NT2/D1 (cell line): ENCODE results near the gene NAPG.
"Not testable (repeated sequence)": the region's sequence is repeated elsewhere in the genome, so short reads cannot be mapped to it uniquely, and the experiment has no call there.

Source experiments
- DNase-seq: peaks from one replicate; pipeline ENCODE4 v3.0.0-alpha.2; 2011; ENCODE audit warnings: low read depth, low spot score
- H3K27me3 ChIP-seq: 2 replicates; pipeline ENCODE4 v1.6.0; 2011; ENCODE audit warnings: mild to moderate bottlenecking; ENCODE audit not compliant: insufficient read length, insufficient read depth
- H3K36me3 ChIP-seq: 2 replicates; pipeline ENCODE4 v1.6.1; 2011; ENCODE audit warnings: mild to moderate bottlenecking, low read length, mixed read lengths; ENCODE audit not compliant: insufficient read depth, insufficient read length
- H3K4me1 ChIP-seq: 2 replicates; pipeline ENCODE4 v1.5.1; 2011; ENCODE audit not compliant: insufficient read depth, insufficient read length
- H3K4me3 ChIP-seq: 2 replicates; pipeline ENCODE4 v1.5.1; 2011; ENCODE audit warnings: low read depth; ENCODE audit not compliant: insufficient read length
- H3K9ac ChIP-seq: 2 replicates; pipeline ENCODE4 v1.6.0; 2011; ENCODE audit warnings: low read depth; ENCODE audit not compliant: insufficient read length
- H3K9me3 ChIP-seq: 2 replicates; pipeline ENCODE4 v1.5.1; 2011; ENCODE audit warnings: mild to moderate bottlenecking, low read length; ENCODE audit not compliant: insufficient read depth
- SUZ12 ChIP-seq: IDR thresholded peaks from 2 replicates; pipeline ENCODE4 v1.6.1; 2011; ENCODE audit not compliant: insufficient read length, insufficient read depth; ENCODE audit errors: extremely low read depth
- YY1 ChIP-seq: IDR thresholded peaks from 2 replicates; pipeline ENCODE4 v1.6.1; 2011; ENCODE audit not compliant: insufficient read length, insufficient read depth
- ZNF274 ChIP-seq: IDR thresholded peaks from 2 replicates; pipeline ENCODE4 v1.6.1; 2011; ENCODE audit warnings: mild to moderate bottlenecking, low read depth, low read length

The NAPG gene

GRCh38 chr18:10559553-10560451 is 34.0 kb downstream of the NAPG start:
- Histone ChIP-seq H3K9me3 (no peaks in the 10 kb centered on the region), H3K4me1 (peaks cover 3% of the 10 kb centered on the region), H3K9ac (no peak overlapping the region), H3K36me3 (peaks cover 22% of the 10 kb centered on the region), H3K4me3 (no peak overlapping the region), H3K27me3 (no peaks in the 10 kb centered on the region)
- no peak for DNase-seq
- no peak for TF ChIP-seq YY1
- TF ChIP-seq SUZ12, result no peak
- no peak for TF ChIP-seq ZNF274

GRCh38 chr18:10560452-10561045 is 34.7 kb downstream of the NAPG start:
- peaks cover 3% of the 10 kb centered on the region for H3K4me1 ChIP-seq
- DNase-seq, result peak; percentile 59
- H3K4me3 ChIP-seq, result no peak overlapping the region
- TF ChIP-seq YY1 (no peak), ZNF274 (no peak), SUZ12 (no peak)
- H3K9ac ChIP-seq, result no peak overlapping the region
- no peaks in the 10 kb centered on the region for H3K9me3 ChIP-seq
- H3K27me3 ChIP-seq, result no peaks in the 10 kb centered on the region
- H3K36me3 ChIP-seq, result peaks cover 18% of the 10 kb centered on the region

GRCh38 chr18:10562773-10563160 is 36.9 kb downstream of the NAPG start:
- TF ChIP-seq ZNF274, result no peak
- TF ChIP-seq SUZ12, result no peak
- TF ChIP-seq YY1, result no peak
- H3K4me1 ChIP-seq, result peaks cover 3% of the 10 kb centered on the region
- no peaks in the 10 kb centered on the region for H3K9me3 ChIP-seq
- H3K27me3 ChIP-seq, result no peaks in the 10 kb centered on the region
- H3K36me3 ChIP-seq, result no peaks in the 10 kb centered on the region
- DNase-seq, result no peak
- no peak overlapping the region for H3K4me3 ChIP-seq
- no peak overlapping the region for H3K9ac ChIP-seq

- TF ChIP-seq ZNF274, result no peak
- no peak for TF ChIP-seq YY1
- no peak for TF ChIP-seq SUZ12
- Histone ChIP-seq H3K27me3 (no peaks in the 10 kb centered on the region), H3K4me3 (no peak overlapping the region), H3K9ac (no peak overlapping the region), H3K4me1 (peaks cover 3% of the 10 kb centered on the region), H3K36me3 (no peaks in the 10 kb centered on the region), H3K9me3 (no peaks in the 10 kb centered on the region)
- DNase-seq, result no peak
Observed at GRCh38 chr18:10563886-10564285, 38.1 kb downstream of the NAPG start.

GRCh38 chr18:10564975-10565773 is 39.3 kb downstream of the NAPG start:
- DNase-seq, result no peak
- no peaks in the 10 kb centered on the region for H3K36me3 ChIP-seq
- H3K4me3 ChIP-seq, result no peak overlapping the region
- H3K27me3 ChIP-seq, result no peaks in the 10 kb centered on the region
- TF ChIP-seq YY1 (no peak), SUZ12 (no peak), ZNF274 (no peak)
- no peaks in the 10 kb centered on the region for H3K9me3 ChIP-seq
- no peak overlapping the region for H3K9ac ChIP-seq
- peaks cover 2% of the 10 kb centered on the region for H3K4me1 ChIP-seq

- Histone ChIP-seq H3K4me1 (no peaks in the 10 kb centered on the region), H3K27me3 (no peaks in the 10 kb centered on the region), H3K36me3 (no peaks in the 10 kb centered on the region), H3K4me3 (no peak overlapping the region), H3K9ac (no peak overlapping the region), H3K9me3 (no peaks in the 10 kb centered on the region)
- TF ChIP-seq ZNF274, result no peak
- no peak for TF ChIP-seq YY1
- no peak for TF ChIP-seq SUZ12
- DNase-seq, result no peak
Observed at GRCh38 chr18:10565835-10566234, 40.0 kb downstream of the NAPG start.

GRCh38 chr18:10566390-10566789 is 40.6 kb downstream of the NAPG start:
- Histone ChIP-seq H3K9me3 (no peaks in the 10 kb centered on the region), H3K4me1 (no peaks in the 10 kb centered on the region), H3K4me3 (no peak overlapping the region), H3K9ac (no peak overlapping the region), H3K36me3 (no peaks in the 10 kb centered on the region), H3K27me3 (no peaks in the 10 kb centered on the region)
- no peak for DNase-seq
- TF ChIP-seq SUZ12 (no peak), ZNF274 (no peak), YY1 (no peak)

- H3K36me3 ChIP-seq, H3K9ac ChIP-seq, H3K4me3 ChIP-seq, DNase-seq, H3K27me3 ChIP-seq, H3K9me3 ChIP-seq, H3K4me1 ChIP-seq: not testable (repeated sequence)
Observed at GRCh38 chr18:10569941-10570340, 44.1 kb downstream of the NAPG start.
